NOMO-1 treated with dmso at 0.1 percent for 144 hours (cell line): Measurements from ENCODE around the gene ERVV-1.
"Not testable (repeated sequence)": the region's sequence is repeated elsewhere in the genome, so short reads cannot be mapped to it uniquely, and the experiment has no call there.

Source experiments
- DNase-seq: peaks from one replicate; lab custom pipeline; 2025; ENCODE audit not compliant: unreplicated experiment; lab: John Stamatoyannopoulos, UW

The ERVV-1 gene

GRCh38 chr19:53015730-53016129 is 2.0 kb downstream of the ERVV-1 start:
- DNase-seq: no peak

- no peak for DNase-seq
Observed at GRCh38 chr19:53019684-53020083, 6.0 kb downstream of the ERVV-1 start.

DNA sequence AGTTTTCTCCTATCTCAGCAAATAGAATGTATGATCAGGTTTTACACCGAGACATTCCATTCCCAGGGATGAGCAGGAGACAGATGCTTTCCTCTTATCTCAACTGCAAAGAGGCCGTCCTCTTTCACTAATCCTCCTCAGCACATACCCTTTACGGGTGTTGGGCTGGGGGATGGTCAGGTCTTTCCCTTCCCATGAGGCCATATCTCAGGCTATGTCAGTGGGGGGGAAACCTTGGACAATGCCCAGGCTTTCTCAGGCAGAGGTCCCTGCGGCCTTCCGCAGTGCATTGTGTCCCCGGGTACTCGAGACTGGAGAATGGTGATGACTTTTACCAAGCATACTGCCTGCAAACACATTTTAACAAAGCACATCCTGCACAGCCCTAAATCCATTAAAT is 14.6 kb downstream of the ERVV-1 start:
- not testable (repeated sequence) for DNase-seq

DNA sequence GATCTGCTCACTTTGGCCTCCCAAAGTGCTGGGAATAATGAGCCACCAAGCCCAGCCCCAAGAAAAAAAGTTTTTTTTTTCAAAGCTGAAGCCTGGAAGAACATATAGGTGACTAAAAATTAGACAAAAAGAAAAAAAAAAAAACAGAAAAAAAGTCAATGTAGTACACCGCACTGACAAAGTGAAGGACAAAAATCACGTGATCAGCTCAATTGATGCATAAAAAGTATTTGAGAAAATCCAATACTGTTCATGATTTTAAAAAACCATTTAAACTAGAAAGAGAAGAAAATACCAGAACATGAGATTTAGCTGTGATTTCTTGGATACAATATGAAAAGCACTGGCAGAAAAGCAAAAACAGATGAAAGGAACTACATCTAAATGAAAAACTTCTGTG is 20.3 kb downstream of the ERVV-1 start:
- DNase-seq: no peak

- DNase-seq: no peak
Observed at GRCh38 chr19:53034948-53035675, 21.4 kb downstream of the ERVV-1 start.

DNA sequence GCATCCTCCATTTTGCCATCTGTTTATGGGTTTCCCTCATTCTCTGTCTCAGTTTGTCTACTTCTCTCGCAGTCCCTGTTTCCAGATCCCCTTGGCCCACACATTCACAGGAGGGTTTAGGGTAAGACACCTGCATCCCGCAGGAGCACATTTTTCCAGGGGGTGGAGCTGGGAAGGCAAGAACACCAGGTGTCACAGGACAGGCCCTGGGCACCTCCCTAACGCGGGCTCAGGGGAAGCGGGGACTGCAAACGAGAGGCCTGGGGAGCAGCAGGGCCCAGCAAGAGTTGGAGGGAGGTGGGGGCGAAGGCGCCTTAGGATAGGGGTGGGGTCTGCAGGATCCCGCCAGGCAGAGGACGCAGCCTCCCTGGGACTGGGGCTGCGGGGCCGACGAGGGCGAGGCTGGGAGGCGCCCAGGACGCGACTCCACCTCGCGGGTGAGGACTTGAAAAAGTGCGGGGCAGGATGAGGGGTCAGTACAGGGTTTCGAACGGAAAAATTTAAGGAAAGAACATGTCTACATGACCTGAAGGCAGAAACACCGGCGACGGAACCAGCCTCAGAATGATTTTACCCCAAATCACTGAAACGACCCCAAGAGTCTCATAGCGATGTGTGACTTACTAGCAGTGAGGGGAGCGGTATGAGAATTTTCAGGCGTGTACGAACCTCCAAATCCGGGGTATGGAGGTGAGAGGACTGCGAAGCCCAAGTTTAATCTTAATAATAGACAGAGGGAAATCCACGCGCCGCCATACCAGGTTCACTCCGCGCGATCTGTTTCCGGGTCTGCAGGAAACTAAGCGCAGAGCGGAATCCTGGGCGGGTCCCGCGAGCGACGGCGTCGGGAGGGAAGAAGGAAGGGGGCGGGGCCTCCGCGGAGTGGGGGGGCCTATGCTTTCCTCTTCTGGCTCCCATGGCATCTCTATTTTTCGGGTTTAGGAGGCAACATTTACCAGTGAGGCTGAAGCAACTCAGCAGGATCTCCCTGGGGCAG is 23.7 kb downstream of the ERVV-1 start:
- no peak for DNase-seq

GRCh38 chr19:53041366-53041765 is 27.6 kb downstream of the ERVV-1 start:
- no peak for DNase-seq

GRCh38 chr19:53045536-53045935 is 31.8 kb downstream of the ERVV-1 start:
- DNase-seq: no peak

- DNase-seq: no peak
Observed at GRCh38 chr19:53047379-53047778, 33.7 kb downstream of the ERVV-1 start.

GRCh38 chr19:53055117-53055516 is 41.4 kb downstream of the ERVV-1 start:
- no peak for DNase-seq

DNA sequence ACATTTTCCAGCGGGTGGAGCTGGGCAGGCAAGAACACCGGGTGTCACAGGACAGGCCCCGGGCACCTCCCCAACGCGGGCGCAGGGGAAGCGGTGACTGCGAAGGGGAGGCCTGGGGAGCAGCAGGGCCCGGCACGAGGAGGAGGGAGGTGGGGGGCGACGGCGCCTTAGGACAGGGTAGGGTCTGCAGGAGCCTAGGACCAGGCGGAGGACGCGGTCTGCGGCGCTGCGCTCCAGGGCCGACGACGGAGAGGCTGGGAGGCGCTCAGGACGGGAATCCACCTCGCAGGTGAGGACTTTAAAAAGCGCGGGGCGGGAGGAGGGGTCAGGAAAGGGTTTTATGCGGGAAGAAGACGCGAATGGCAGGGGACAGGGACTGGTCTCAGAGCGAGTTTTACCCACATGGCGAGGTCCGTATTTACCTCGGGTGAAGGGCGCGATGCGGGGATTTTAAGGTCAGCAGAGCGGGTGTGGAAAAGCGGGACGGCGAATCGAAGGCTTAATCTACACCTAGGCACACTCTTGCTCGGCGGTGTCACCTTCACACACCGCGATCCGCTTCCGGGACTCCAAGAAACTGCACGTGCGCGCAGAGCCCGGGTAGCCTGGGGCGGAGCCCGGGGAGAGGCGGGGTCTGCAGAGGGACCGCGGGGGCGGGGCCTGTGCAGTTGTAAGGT is 44.3 kb downstream of the ERVV-1 start:
- no peak for DNase-seq
